HG02884 (cell line): ENCODE measurements around the gene EGFR.

Source experiments
- ATAC-seq: cut with Tn5 transposase; IDR thresholded peaks from one replicate; pipeline ENCODE4 v1.9.1; 2021; ENCODE audit warnings: mild to moderate bottlenecking, moderate library complexity; ENCODE audit not compliant: unreplicated experiment

The EGFR gene

GRCh38 chr7:55006499-55006898 lies 12.3 kb upstream of the EGFR start:
- no peak for ATAC-seq

GRCh38 chr7:55013851-55014250 lies 5.0 kb upstream of the EGFR start:
- ATAC-seq = no peak

GRCh38 chr7:55016061-55016745 lies 2.6 kb upstream of the EGFR start:
- ATAC-seq = no peak

- no peak for ATAC-seq
These were observed 2.1 kb upstream of the EGFR start for GRCh38 chr7:55016746-55017090.

- no peak for ATAC-seq
These were observed 976 bp upstream of the EGFR start for GRCh38 chr7:55017841-55018240.

GRCh38 chr7:55019191-55019690 lies 424 bp downstream of the EGFR start:
- no peak for ATAC-seq

GRCh38 chr7:55019691-55020465 lies 1.1 kb downstream of the EGFR start:
- no peak for ATAC-seq

- ATAC-seq = no peak
These were observed 1.7 kb downstream of the EGFR start for GRCh38 chr7:55020466-55020871.

GRCh38 chr7:55021053-55021452 lies 2.2 kb downstream of the EGFR start:
- no peak for ATAC-seq

GRCh38 chr7:55022002-55022985 lies 3.5 kb downstream of the EGFR start:
- no peak for ATAC-seq

GRCh38 chr7:55023841-55024505 lies 5.2 kb downstream of the EGFR start:
- ATAC-seq = no peak

- ATAC-seq = no peak
These were observed 6.0 kb downstream of the EGFR start for GRCh38 chr7:55024776-55025175.

- ATAC-seq = no peak
These were observed 7.4 kb downstream of the EGFR start for GRCh38 chr7:55026086-55026790.

GRCh38 chr7:55026867-55027490 lies 8.2 kb downstream of the EGFR start:
- ATAC-seq = no peak

- no peak for ATAC-seq
These were observed 9.2 kb downstream of the EGFR start for GRCh38 chr7:55028011-55028410.

GRCh38 chr7:55030314-55030713 lies 11.5 kb downstream of the EGFR start:
- no peak for ATAC-seq

GRCh38 chr7:55031075-55031474 lies 12.3 kb downstream of the EGFR start:
- no peak for ATAC-seq

GRCh38 chr7:55032069-55032699 lies 13.4 kb downstream of the EGFR start:
- ATAC-seq = no peak

- ATAC-seq = no peak
These were observed 14.5 kb downstream of the EGFR start for GRCh38 chr7:55033236-55033846.
